Measurements from ENCODE around the gene PRKD1. TPM values are rescaled to one million over a fixed set of nuclear protein-coding genes. Genes with fewer than 3 reads are reported as not detected.

PRKD1 gene
- total RNA-seq, 4 donors from 2014 or later: 3.0 to 5.4 (median 3.6) TPM

GRCh38 chr14:29721586-29721985, 206.1 kb downstream of the PRKD1 start:
- no peaks in the 10 kb centered on the region for H3K36me3 ChIP-seq
- DNase-seq (ENCODE audit: low spot score in 2 of 2): no peak
- no peak overlapping the region for H3K27ac ChIP-seq
- TF ChIP-seq POLR2A (IDR thresholded peaks at IDR 0.05) (no peak), CTCF (IDR thresholded peaks at IDR 0.05) (no peak), POLR2AphosphoS5 (IDR thresholded peaks at IDR 0.05) (no peak), EP300 (IDR thresholded peaks at IDR 0.05) (no peak)
- H3K9me3 ChIP-seq: no peaks in the 10 kb centered on the region
- WGBS: 61% methylated on average over 2 of the region's 2 CpGs
- no peaks in the 10 kb centered on the region for H3K27me3 ChIP-seq
- H3K4me3 ChIP-seq: no peak overlapping the region
- H3K4me1 ChIP-seq: peaks cover 3% of the 10 kb centered on the region

- H3K4me1 ChIP-seq: peaks cover 3% of the 10 kb centered on the region
- WGBS: 77% methylated on average over 5 of the region's 5 CpGs
- no peak for TF ChIP-seq EP300 (IDR thresholded peaks at IDR 0.05)
- TF ChIP-seq CTCF (IDR thresholded peaks at IDR 0.05): no peak
- no peak for TF ChIP-seq POLR2AphosphoS5 (IDR thresholded peaks at IDR 0.05)
- no peak for TF ChIP-seq POLR2A (IDR thresholded peaks at IDR 0.05)
- no peaks in the 10 kb centered on the region for H3K27me3 ChIP-seq
- no peak overlapping the region for H3K4me3 ChIP-seq
- H3K27ac ChIP-seq: no peak overlapping the region
- no peaks in the 10 kb centered on the region for H3K36me3 ChIP-seq
- DNase-seq (ENCODE audit: low spot score in 2 of 2): no peak
- H3K9me3 ChIP-seq: no peaks in the 10 kb centered on the region
Measured at GRCh38 chr14:29717901-29718300, 209.7 kb downstream of the PRKD1 start.

GRCh38 chr14:29716150-29716549, 211.5 kb downstream of the PRKD1 start:
- Histone ChIP-seq H3K9me3 (no peaks in the 10 kb centered on the region), H3K27me3 (no peaks in the 10 kb centered on the region), H3K4me1 (peaks cover 3% of the 10 kb centered on the region), H3K4me3 (no peak overlapping the region), H3K27ac (no peak overlapping the region), H3K36me3 (no peaks in the 10 kb centered on the region)
- TF ChIP-seq POLR2AphosphoS5 (IDR thresholded peaks at IDR 0.05) (no peak), CTCF (IDR thresholded peaks at IDR 0.05) (no peak), EP300 (IDR thresholded peaks at IDR 0.05) (no peak), POLR2A (IDR thresholded peaks at IDR 0.05) (no peak)
- 18% methylated on average over 1 of the region's 1 CpG for WGBS
- DNase-seq (ENCODE audit: low spot score in 2 of 2): no peak

- no peak for DNase-seq (ENCODE audit: low spot score in 2 of 2)
- peaks cover 3% of the 10 kb centered on the region for H3K4me1 ChIP-seq
- 79% methylated on average over 1 of the region's 1 CpG for WGBS
- no peaks in the 10 kb centered on the region for H3K36me3 ChIP-seq
- H3K27me3 ChIP-seq: no peaks in the 10 kb centered on the region
- no peak overlapping the region for H3K27ac ChIP-seq
- TF ChIP-seq POLR2AphosphoS5 (IDR thresholded peaks at IDR 0.05): no peak
- no peak for TF ChIP-seq EP300 (IDR thresholded peaks at IDR 0.05)
- TF ChIP-seq CTCF (IDR thresholded peaks at IDR 0.05): no peak
- TF ChIP-seq POLR2A (IDR thresholded peaks at IDR 0.05): no peak
- H3K4me3 ChIP-seq: no peak overlapping the region
- no peaks in the 10 kb centered on the region for H3K9me3 ChIP-seq
Measured at GRCh38 chr14:29712601-29713000, 215.0 kb downstream of the PRKD1 start.

- Histone ChIP-seq H3K9me3 (no peaks in the 10 kb centered on the region), H3K27ac (no peak overlapping the region), H3K4me1 (no peaks in the 10 kb centered on the region), H3K27me3 (no peaks in the 10 kb centered on the region), H3K36me3 (no peaks in the 10 kb centered on the region), H3K4me3 (no peak overlapping the region)
- TF ChIP-seq CTCF (IDR thresholded peaks at IDR 0.05) (no peak), POLR2AphosphoS5 (IDR thresholded peaks at IDR 0.05) (no peak), EP300 (IDR thresholded peaks at IDR 0.05) (no peak), POLR2A (IDR thresholded peaks at IDR 0.05) (no peak)
- DNase-seq (ENCODE audit: low spot score in 2 of 2): no peak
- WGBS: 64% methylated on average over 2 of the region's 2 CpGs
Measured at GRCh38 chr14:29710015-29710414, 217.6 kb downstream of the PRKD1 start.
